ENCODE data around the gene YWHAE.
"Not testable (repeated sequence)": the region's sequence is repeated elsewhere in the genome, so short reads cannot be mapped to it uniquely, and the experiment has no call there.

Gene YWHAE

GRCh38 chr17:1390432-1391367 lies 9.3 kb downstream of the YWHAE start:
- Mint-ChIP-seq H3K27ac (peak overlapping the region; percentile 7), H3K27me3 (ENCODE audit: low read depth) (no peaks in the 10 kb centered on the region), H3K4me3 (no peak overlapping the region), H3K36me3 (ENCODE audit: low read depth) (no peaks in the 10 kb centered on the region), H3K9me3 (no peaks in the 10 kb centered on the region), H3K4me1 (ENCODE audit: low read depth) (peaks cover 28% of the 10 kb centered on the region)

DNA sequence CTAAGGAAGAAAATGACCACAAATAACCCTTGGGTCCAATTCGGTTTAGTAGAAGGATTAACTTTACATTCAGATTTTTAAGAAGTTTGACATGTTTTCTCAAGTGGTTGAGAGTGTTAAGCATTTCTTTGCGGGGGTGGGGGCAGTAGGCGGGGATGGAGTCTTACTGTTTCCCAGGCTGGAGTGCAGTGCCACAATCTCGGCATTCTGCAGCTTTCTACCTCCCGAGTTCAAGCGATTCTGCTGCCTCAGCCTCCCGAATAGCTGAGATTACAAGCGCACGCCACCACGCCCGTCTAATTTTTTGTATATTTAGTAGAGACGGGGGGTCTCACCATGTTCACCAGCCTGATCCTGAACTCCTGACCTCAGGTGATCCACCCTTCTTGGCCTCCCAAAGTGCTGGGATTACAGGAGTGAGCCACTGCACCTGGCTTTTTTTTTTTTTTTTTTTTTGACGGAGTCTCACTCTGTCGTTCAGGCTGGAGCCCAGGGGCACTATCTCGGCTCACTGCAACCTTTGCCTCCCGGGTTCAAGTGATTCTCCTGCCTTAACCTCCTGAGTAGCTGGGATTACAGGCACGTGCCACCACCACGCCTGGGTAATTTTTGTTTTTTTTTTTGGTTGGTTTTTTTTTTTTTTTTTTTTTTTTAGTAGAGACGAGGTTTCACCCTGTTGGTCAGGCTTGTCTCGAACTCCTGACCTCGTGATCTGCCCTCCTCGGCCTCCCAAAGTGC lies 12.4 kb downstream of the YWHAE start:
- H3K36me3 Mint-ChIP-seq (ENCODE audit: low read depth); H3K4me3 Mint-ChIP-seq; H3K9me3 Mint-ChIP-seq; H3K27me3 Mint-ChIP-seq (ENCODE audit: low read depth); H3K27ac Mint-ChIP-seq: not testable (repeated sequence)
- H3K4me1 Mint-ChIP-seq (ENCODE audit: low read depth), result peaks cover 30% of the 10 kb centered on the region

DNA sequence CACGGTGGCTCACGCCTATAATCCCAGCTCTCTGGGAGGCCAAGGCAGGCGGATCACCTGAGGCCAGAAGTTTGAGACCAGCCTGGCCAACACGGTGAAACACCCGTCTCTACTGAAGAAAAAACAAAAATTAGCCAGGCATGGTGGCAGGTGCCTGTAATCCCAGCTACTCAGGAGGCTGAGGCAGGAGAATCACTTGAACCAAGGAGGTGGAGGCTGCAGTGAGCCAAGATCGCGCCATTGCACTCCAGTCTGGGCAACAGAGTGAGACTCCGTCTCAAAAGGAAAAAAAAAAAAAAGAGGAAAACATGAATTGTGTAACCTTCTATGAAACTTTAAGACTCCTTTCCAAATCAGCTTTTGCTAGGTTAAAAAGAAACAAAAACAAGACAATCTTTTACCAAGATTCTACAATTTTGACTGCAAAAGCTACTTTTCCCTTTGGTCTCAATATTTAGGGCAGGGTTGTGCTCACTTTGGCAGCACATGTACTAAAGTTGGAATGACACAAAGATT lies 13.3 kb downstream of the YWHAE start:
- not testable (repeated sequence) for H3K27ac Mint-ChIP-seq; H3K27me3 Mint-ChIP-seq (ENCODE audit: low read depth); H3K9me3 Mint-ChIP-seq; H3K4me3 Mint-ChIP-seq; H3K36me3 Mint-ChIP-seq (ENCODE audit: low read depth)
- H3K4me1 Mint-ChIP-seq (ENCODE audit: low read depth), result peaks cover 24% of the 10 kb centered on the region

DNA sequence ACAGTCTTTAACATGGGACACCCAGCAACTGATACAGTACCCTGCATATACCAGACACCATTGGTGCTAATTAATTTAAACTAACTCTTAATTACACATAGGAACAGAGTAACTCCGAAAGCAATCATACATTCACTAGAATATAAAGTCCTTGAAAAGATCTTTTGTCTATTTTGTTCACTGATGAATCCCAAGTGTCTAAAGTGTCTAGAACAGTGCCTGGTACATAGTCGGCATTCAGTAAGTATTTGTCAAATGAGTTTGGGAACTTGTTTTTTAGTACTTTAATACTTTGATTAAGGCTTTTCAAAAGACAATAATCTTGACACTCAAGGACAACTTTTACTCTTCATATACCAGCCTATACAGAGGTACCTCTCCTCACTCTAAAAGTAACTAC lies 13.8 kb downstream of the YWHAE start:
- H3K4me3 Mint-ChIP-seq, result no peak overlapping the region
- peaks cover 27% of the 10 kb centered on the region for H3K4me1 Mint-ChIP-seq (ENCODE audit: low read depth)
- no peaks in the 10 kb centered on the region for H3K9me3 Mint-ChIP-seq
- H3K36me3 Mint-ChIP-seq (ENCODE audit: low read depth), result peaks cover 4% of the 10 kb centered on the region
- no peak overlapping the region for H3K27ac Mint-ChIP-seq
- no peaks in the 10 kb centered on the region for H3K27me3 Mint-ChIP-seq (ENCODE audit: low read depth)

DNA sequence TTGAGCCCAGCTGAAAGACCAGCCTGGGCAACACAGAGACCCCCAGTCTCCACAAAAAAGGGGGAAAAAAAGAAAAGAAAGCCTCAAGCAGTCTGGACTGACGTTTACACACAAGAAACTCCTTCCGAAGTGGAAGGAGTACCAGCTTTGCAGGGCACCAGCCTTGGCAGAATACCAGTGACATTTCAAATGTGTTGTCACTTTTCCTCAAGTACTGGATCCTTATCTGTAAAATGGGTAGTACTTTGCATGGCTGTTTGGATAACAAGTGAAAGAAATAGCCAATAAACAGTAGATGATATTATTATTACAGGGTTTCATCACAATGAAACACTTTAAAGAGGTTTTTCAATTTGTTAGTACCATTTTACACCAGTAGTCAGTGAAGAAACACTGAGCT lies 14.2 kb downstream of the YWHAE start:
- H3K27me3 Mint-ChIP-seq (ENCODE audit: low read depth), result no peaks in the 10 kb centered on the region
- H3K4me3 Mint-ChIP-seq, result no peak overlapping the region
- H3K9me3 Mint-ChIP-seq, result no peaks in the 10 kb centered on the region
- no peak overlapping the region for H3K27ac Mint-ChIP-seq
- H3K4me1 Mint-ChIP-seq (ENCODE audit: low read depth), result peaks cover 25% of the 10 kb centered on the region
- peaks cover 4% of the 10 kb centered on the region for H3K36me3 Mint-ChIP-seq (ENCODE audit: low read depth)

DNA sequence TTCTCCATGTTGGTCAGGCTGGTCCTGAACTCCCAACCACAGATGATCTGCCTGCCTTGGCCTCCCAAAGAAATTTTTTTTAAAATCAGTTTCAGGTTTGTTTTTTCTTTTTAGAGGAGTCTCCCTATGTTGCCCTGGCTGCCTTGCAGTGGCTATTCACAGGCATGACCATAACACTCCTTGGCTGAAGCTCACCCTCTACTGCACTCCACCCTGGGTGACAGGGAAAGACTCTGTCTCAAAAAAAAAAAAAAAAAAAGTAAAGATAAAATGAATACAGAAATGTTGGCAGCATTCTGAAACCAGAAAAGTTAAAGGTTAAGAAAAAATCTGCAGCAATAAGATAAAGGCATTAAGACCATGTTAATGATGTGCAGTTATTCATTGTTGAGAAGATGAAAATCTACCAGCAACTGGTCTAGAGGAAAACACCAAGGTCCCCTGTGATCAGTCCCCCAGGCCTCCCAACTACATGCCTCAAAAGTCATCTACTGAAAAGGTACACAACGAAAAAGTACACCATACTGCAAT lies 15.1 kb downstream of the YWHAE start:
- H3K27ac Mint-ChIP-seq, result no peak overlapping the region

DNA sequence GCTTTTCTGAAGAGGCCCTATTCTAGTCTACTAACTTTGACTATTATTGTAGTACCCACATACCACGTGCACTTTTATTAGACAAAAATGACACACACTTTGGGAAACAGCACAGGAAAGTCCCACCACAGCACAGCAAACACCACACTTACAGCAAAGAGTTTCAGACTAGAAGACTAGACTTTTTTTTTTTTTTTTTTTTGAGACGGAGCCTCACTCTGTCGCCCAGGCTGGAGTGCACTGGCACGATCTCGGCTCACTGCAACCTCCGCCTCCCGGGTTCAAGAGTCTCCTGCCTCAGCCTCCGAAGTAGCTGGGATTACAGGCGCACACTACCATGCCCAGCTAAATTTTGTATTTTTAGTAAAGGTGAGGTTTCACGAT lies 20.1 kb downstream of the YWHAE start:
- H3K9me3 Mint-ChIP-seq, result no peaks in the 10 kb centered on the region
- peak overlapping the region; percentile 23 for H3K4me3 Mint-ChIP-seq
- peak overlapping the region; percentile 45 for H3K27ac Mint-ChIP-seq
- H3K4me1 Mint-ChIP-seq (ENCODE audit: low read depth), result peaks cover 49% of the 10 kb centered on the region
- peaks cover 4% of the 10 kb centered on the region for H3K36me3 Mint-ChIP-seq (ENCODE audit: low read depth)
- H3K27me3 Mint-ChIP-seq (ENCODE audit: low read depth), result no peaks in the 10 kb centered on the region

More for the DNA sequence above, 15.1 kb downstream of the YWHAE start:
- no peaks in the 10 kb centered on the region for H3K27me3 Mint-ChIP-seq (ENCODE audit: low read depth)
- H3K36me3 Mint-ChIP-seq (ENCODE audit: low read depth), result peaks cover 4% of the 10 kb centered on the region
- peaks cover 27% of the 10 kb centered on the region for H3K4me1 Mint-ChIP-seq (ENCODE audit: low read depth)
- no peak overlapping the region for H3K4me3 Mint-ChIP-seq
- no peaks in the 10 kb centered on the region for H3K9me3 Mint-ChIP-seq

GRCh38 chr17:1379208-1379929 lies 20.7 kb downstream of the YWHAE start:
- peak overlapping the region; percentile 23 for H3K4me3 Mint-ChIP-seq
- H3K4me1 Mint-ChIP-seq (ENCODE audit: low read depth), result peaks cover 54% of the 10 kb centered on the region

DNA sequence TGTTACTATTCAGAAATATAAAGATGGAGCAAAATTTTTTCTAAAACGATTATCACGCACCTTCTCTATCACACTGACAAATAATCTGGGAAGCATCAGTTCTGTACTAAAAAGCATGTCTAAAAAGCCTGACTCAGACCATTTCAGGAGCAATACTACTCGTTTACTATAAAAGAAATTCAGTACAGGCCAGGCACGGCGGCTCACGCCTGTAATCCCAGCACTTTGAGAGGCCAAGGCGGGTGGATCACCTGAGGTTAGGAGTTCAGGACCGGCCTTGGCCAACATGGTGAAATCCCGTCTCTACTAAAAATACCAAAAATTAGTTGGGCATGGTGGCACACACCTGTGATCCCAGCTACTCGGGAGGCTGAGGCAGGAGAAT lies 21.6 kb downstream of the YWHAE start:
- not testable (repeated sequence) for H3K4me3 Mint-ChIP-seq

More at GRCh38 chr17:1379208-1379929, 20.7 kb downstream of the YWHAE start:
- Mint-ChIP-seq H3K27me3 (ENCODE audit: low read depth) (no peaks in the 10 kb centered on the region), H3K27ac (peak overlapping the region; percentile 49), H3K9me3 (no peaks in the 10 kb centered on the region), H3K36me3 (ENCODE audit: low read depth) (peaks cover 4% of the 10 kb centered on the region)

GRCh38 chr17:1377334-1377733 lies 22.7 kb downstream of the YWHAE start:
- H3K4me3 Mint-ChIP-seq, result no peak overlapping the region
- H3K9me3 Mint-ChIP-seq, result no peaks in the 10 kb centered on the region
- H3K4me1 Mint-ChIP-seq (ENCODE audit: low read depth), result peaks cover 59% of the 10 kb centered on the region
- H3K27ac Mint-ChIP-seq, result no peak overlapping the region
- no peaks in the 10 kb centered on the region for H3K27me3 Mint-ChIP-seq (ENCODE audit: low read depth)
- peaks cover 6% of the 10 kb centered on the region for H3K36me3 Mint-ChIP-seq (ENCODE audit: low read depth)

More for the DNA sequence above, 21.6 kb downstream of the YWHAE start:
- Mint-ChIP-seq H3K4me1 (ENCODE audit: low read depth) (peaks cover 56% of the 10 kb centered on the region), H3K27ac (peak overlapping the region; percentile 47)
- H3K9me3 Mint-ChIP-seq; H3K36me3 Mint-ChIP-seq (ENCODE audit: low read depth); H3K27me3 Mint-ChIP-seq (ENCODE audit: low read depth): not testable (repeated sequence)

- Mint-ChIP-seq H3K36me3 (ENCODE audit: low read depth) (peaks cover 1% of the 10 kb centered on the region), H3K9me3 (no peaks in the 10 kb centered on the region), H3K4me3 (peak overlapping the region; percentile 26), H3K4me1 (ENCODE audit: low read depth) (peaks cover 58% of the 10 kb centered on the region), H3K27ac (peak overlapping the region; percentile 37), H3K27me3 (ENCODE audit: low read depth) (no peaks in the 10 kb centered on the region)
These were observed 24.0 kb downstream of the YWHAE start for GRCh38 chr17:1376061-1376460.

DNA sequence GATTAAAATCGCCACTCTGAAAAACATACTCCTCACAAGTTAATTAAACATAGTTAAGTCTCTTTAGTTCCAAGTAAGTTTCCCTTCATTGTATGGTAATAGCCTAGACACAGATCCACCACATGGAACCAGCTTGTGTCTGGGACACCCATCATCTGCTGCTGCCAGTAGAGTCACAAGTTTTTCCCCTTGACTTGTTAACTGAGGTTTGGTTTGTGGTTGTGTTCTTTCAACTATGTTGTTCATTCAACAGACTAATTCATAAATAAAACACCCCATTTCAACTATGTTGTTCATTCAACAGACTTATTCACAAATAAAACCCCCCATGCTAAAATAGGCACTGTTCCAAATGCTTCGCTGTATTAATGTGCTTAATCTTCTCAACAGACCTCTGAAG lies 24.4 kb downstream of the YWHAE start:
- H3K4me1 Mint-ChIP-seq (ENCODE audit: low read depth), result peaks cover 58% of the 10 kb centered on the region
- no peak overlapping the region for H3K4me3 Mint-ChIP-seq
- H3K36me3 Mint-ChIP-seq (ENCODE audit: low read depth), result peaks cover 1% of the 10 kb centered on the region
- no peaks in the 10 kb centered on the region for H3K9me3 Mint-ChIP-seq
- no peak overlapping the region for H3K27ac Mint-ChIP-seq
- H3K27me3 Mint-ChIP-seq (ENCODE audit: low read depth), result no peaks in the 10 kb centered on the region

DNA sequence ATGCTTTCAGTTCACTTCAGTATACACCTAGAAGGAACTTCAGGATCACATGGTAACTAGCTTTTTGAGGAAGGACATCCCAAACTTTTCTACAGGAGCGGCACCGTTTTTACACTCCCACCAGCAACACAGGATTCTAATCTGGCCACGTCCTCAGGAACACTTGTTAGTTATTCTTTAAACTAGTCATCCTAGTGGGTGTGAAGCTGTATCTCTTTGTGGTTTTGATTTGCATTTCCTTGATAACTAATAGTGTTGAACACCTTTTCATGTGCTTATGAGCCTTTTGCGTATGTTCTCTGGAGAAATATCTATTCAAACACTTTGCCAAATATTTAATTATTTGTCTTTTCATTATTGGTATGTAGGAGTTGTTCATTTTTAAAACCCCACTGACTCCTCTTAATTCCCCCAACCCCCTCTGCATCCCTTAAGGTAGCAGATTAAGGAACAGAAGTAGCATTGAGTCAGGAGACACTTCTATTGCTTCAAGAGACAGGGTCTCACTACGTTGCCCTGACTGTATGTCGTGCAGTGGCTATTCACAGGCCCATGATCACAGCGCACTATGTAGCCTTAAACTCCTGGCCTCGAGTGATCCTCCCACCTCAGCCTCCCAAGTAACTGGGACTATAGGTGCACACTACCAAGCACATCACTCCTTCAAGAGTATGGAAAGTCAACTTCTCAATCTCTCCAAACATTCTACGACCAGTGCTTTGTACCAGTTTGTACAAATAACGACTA lies 25.4 kb downstream of the YWHAE start:
- no peaks in the 10 kb centered on the region for H3K9me3 Mint-ChIP-seq
- no peak overlapping the region for H3K4me3 Mint-ChIP-seq
- H3K4me1 Mint-ChIP-seq (ENCODE audit: low read depth), result peaks cover 50% of the 10 kb centered on the region
- no peaks in the 10 kb centered on the region for H3K27me3 Mint-ChIP-seq (ENCODE audit: low read depth)
- peak overlapping the region; percentile 22 for H3K27ac Mint-ChIP-seq
- H3K36me3 Mint-ChIP-seq (ENCODE audit: low read depth), result peaks cover 1% of the 10 kb centered on the region
